ENCODE data around the gene GPR52.

Gene GPR52

DNA sequence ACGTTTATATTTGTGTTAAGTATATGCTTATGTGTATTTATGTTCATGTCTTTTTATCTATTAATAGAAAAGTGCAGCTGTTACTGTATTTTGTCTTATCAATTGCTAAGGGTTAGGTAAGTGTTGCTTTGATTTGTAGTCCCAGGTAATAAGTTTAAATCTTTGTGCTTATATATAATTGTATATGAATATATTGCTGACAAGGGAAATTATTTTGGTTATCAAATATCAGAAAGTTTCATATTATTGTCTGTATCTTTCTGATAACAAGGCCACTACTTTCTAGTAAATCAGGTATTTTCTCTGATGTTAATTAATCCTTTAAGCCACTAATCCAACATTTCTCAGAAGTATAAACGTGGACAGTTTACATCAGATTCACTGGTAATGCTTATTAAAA is 21.3 kb downstream of the GPR52 start:
- DNase-seq = no peak

DNA sequence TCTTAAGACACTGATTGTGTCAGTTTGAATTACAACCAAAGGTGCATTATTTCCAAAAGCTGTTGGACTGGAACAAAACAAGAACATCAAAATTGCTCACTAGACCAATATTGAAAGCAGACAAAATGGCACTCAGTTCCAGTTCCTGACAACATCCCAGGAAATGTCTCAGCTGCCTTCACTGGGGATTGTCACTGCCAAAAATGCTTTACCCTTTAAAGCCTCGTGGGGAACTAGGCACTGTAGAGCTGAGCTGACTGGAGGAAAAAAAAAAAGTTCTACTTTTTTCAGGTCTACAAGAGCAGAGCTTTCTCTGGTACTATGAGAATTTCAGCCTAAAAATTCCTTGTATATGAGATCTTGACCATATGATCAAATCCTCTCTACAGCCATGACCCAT is 21.9 kb downstream of the GPR52 start:
- DNase-seq = no peak

DNA sequence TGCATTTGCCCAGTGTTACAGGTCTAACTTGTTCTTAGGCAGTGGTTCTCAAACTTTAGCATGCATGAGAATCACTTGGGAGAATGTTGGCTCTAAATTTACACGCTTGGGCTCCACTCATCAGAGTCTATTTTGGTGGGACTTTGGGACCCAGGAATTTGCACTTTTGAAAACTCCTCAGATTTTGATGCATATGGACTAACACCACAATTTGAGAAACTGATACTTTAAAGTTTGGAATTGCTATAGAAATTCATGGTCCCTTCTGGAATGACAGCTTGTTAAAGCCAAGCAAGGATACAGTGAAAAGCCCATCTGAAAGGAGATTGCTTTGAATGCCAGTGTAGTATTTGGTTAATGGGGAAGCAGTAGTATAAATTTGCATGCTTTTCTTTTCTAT is 31.5 kb downstream of the GPR52 start:
- DNase-seq = no peak

DNA sequence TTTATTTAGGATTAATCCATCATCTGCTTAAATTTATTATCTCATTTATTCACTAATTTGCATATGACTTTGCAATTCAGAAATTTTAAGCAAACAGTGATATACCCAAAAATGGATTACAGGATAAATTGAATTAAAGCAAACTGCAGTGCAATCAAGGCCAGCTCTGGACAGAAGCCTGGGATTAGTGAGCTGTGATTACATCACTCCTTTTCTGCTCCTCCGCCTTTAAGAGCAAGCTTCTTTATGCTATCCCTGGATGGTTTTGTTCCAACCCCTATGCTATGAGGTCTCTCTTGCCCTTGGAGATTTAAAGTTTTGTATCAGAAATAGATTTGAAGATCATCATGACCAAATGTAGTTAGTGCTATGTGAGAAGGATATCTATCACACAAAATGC is 32.6 kb downstream of the GPR52 start:
- no peak for DNase-seq

DNA sequence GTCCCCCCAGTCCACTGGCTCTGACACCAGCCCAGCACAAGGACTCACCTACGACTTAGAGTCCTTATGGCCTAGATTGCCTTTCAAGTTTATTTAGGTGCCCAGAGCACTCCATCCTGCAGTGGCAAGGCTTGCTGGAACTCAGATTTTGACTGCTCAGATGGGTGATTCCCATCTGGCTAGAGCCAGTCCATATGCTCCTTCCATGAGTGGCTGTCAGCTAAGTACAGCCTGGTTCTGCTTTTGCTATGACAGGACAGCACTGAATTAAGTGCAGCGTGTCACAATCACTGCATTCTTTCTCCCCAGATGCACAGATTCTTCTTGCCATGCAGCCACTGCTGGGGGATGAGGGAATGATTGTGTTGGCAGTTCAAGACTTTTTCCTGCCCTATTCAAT is 43.8 kb downstream of the GPR52 start:
- DNase-seq = no peak

DNA sequence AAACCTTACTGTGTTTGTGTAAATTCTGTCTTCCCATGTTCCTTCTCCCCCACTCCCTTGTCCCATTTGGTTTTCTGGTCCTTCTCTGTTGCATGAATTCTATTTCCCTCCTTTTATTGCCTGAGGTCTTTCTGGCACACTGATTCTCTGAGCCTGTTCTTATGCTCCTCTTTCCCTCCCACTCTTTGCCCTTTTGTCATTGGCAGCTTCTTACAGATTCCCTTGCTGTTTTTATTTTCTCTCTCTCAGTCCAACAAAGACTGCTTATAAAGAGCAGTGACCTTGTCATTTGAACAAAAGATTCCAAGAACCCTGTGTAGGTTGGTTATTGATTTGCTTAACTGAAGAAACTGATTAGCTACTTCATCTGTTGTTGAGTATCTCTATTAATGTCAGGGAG is 49.7 kb downstream of the GPR52 start:
- DNase-seq = no peak
